ENCODE results near the gene ANO2.

The ANO2 gene

GRCh38 chr12:5524769-5525436, 420.2 kb downstream of the ANO2 start:
- no peak for DNase-seq

DNA sequence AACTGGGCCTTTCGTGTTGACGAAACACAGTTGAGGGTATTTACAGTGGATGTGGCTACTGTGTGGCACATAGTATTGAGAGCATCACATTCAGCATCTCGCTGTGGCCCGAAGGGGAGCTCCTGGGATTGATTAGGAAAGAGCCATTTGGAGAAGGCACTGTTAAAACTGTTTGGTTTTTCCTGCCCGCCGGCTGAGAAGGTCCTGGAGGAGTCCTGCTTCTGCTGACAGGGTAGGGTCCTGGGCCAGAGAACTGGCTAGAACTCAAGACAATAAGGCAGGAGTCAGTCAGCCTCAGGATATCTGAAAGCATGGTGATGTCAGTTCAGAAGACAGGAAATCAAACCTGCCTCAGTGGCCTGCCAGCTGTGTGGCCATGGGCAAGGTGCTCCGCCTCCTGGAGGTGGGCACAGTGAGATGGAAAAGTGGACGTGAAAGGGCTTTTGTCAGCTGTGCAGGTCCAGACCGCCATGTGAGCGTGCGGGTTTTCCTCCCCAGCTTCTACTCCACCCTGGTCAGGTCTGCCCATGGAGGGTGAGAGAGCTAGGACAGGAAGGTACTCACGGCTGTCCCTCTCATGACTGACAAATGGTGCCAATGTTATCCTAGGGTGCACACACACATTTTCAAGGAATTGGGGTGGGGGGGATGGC, 420.8 kb downstream of the ANO2 start:
- DNase-seq = no peak

DNA sequence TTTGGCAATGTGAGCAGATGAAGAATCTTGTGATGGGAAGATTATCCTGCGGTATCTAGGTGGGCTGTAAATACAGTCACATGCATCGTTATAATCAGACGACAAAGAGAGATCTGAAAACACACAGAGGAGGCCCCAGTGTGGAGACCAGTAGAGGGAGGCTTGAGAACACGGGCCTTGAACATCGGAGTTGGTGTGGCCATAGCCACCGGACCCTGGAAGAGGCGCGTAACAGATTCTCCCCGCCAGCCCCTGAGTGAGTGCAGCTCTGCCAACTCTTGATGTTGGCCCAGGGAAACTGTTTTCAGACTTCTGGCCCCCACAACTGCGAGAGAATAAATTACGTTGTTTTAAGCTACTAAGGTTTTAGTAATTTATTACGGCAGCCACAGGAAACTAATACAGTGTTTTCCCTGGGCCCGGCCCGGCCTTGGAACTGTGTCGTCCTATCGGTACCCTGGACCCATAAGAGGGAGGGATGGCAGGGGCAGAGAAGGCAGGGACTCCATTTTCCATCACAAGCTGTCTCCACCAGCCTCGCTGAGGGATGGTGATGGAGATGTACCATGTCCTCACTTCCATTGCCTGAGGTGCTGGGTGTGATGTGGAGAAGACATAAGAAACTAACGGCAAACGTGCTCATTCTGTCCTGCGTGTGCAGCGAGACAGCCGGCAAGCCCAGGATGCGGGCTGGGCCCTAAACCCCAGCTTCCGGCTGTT, 421.5 kb downstream of the ANO2 start:
- DNase-seq = no peak

DNA sequence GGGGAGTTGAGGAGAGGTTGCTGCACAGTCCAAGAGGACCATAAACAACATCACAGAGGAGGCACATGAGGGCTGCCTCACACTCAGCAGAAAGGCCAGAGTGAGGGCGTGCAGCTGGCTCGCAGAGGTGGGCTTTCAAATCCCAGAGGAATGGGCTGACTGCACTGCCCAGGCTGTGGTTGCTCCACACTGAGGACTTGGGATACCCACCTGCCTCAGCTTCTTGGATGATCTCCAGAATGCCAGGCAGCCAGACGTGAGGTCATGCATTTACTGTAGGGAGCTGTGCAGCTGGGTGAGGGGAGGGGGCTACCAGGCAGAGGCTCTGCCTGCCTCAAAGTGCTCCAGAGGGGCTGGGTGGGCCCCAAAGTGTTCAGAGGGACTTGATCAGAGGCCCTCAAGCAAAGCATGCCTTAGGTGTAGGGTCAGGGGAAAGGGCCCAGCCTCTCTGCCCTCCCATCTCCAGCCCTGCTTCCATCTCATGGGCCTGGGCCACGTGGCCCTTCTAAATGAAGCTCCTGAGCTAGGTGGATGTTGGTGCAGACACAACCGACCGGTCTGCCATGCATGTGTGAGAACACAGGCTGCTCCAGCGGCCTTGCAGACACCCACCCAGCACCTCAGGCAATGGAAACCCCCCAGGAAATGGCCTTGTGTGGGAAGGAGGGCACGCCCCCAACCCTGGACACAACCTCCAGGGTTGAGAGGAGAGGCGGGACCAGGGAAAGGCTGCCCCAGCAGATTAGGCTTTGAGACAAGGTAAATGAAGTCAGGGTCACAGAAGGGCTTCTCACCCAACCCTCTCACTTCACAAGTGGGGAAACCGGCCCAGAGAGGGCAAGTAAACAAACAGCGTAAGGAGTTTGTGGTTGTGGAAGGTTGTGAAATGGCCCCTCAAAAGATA, 422.4 kb downstream of the ANO2 start:
- no peak for DNase-seq

DNA sequence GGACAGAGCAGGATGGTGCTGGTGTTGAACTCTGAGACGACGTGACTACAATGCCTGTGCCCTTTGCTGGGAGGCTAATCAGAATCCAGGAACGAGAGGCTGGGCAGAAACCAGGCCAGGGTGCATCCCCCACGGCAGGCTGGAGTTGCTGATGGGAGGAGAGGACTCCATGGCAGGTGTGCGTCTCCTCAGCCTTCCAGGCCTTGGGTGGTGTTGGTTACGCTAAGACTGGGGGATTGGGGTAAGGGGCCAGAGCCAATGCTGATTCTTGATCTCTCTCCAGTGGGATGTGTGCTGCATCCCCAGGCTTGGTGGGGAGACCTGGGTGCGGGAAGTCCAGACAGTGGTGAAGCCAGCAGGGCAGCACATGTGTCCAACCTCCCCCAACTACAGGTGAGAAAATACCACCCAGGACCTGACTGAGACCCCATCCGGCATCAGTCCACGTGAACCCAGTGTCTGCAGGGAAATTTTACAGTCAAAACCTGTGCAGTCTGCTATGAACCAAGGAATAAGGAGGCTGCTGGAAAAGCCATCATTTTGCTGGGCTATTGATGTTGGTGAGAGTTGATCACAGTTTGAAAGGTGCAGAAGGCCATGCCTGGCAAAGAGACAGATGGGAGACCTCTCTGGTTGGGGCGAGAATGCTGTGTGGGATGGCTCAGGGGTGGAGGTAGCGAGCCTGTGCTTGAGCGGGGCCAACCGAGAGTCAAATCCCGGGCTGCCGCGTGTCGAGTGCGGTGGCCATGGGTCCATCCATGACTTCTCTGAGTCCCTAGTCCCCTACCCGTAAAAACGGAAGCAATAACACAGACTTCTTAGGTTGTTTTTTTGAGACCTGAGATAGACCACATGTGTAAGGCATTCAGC, 423.4 kb downstream of the ANO2 start:
- no peak for DNase-seq

DNA sequence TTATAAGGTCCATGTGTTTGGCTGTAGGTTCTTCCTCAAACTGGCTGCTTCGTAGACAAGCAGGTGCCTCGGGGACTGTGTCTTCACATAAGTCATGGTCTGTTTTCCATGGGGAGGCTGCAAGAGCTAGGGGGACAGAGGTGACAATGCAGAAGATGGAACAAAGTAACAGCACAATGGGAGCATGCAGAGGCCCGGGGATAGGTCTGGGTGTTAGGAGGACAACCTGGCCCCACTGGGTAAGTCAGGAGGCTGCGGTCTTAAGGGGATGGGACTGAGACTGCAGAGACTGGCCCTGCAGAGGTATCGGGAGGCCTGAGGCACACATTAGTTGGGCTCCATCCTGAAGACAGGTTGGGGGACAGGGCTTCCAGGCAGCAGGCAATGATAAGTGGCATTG, 424.2 kb downstream of the ANO2 start:
- DNase-seq = no peak

DNA sequence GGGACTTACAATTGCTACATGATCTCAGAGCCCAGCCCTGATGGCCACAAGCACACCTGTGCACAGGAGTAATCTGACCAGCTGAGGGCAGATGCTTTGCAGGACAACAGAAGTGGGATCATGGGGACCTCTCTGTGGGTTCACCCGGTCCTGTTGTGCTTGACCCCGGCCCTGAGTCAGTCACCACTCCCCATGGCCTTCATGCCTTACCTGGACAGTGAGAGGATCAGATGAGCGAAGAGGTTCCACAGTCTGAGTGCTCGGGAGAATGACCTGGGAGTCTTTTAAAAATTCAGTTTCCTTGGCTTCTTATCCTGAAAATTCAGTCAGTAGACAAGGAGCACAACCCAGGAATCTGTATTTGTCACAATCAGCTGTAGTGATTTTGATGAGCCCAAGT, 425.0 kb downstream of the ANO2 start:
- DNase-seq = no peak

GRCh38 chr12:5518584-5519365, 426.3 kb downstream of the ANO2 start:
- DNase-seq = no peak

- DNase-seq = no peak
These were observed 428.5 kb downstream of the ANO2 start for GRCh38 chr12:5516371-5517241.

DNA sequence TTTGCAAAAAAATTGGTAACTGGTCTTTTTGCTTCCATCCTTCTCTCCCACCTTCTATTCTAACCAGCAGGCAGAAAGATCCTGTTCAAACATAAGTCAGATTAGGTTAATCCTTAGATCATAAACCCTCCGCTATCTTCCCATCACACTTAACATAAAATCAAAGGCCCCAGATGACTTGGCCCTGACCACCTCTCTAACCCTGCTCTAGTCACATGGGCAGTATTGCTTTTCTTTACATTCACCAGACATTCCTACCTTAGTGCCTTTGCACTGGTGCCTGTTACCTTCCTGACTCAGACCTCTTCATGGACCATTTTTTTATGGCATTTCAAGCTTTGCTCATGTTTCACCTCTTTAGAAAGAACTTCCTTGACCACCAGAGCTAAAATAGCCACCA, 429.6 kb downstream of the ANO2 start:
- no peak for DNase-seq

DNA sequence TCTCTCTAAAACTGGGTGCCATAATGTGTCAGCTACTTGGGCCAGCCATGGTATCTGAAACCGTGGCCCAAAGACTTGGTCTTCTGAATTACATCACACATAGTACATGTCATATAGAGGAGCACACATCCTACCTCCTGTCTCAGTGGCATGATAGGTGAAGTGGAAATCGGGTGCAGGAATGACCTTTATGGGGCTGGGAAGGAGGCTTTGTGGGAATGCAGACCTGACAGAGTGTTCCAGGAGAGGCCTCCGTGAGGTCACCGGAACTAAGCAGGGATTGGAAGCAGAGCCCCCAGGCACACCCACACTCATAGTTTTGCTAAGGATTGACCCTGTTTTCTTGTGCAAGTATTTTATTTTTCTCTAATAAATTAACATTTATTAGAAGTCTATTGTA, 430.5 kb downstream of the ANO2 start:
- DNase-seq = no peak

DNA sequence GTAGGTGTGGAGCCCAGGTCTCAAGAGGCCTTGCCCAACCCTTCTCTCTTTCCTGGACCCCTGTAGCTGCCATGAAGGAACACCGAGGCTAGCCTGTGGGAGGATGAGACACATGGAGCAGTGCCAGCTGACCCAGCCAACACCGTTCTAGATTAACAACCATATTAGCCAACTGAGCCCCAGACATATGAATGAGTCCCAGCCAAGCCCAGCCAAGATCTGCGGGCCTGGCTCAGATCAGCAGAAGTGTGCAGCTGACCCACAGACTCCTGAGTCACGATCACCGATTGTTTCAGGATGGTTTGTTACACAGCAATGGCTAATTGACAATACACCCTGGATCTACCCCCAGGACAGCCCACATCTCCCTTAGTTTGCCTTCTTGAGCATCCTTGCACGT, 431.0 kb downstream of the ANO2 start:
- no peak for DNase-seq

DNA sequence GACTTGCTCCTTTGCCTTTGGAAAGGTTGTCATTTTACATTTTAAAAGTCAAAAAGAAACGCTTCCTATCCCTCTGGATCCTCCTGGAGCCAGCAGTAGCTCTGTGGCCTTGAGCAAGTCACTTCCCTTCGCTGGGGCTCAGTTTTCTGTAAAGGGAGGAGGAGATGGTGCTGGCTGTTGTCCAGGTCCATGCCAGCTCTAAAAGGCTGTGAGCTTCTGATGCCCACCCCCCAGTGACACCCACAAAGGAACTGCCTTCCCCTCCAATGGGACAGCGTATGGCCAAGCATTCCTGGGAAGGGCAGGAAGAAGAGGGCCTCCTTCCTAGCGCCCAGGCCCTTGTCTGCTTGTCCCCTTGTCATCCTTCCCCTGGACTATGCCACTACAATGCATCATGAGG, 431.7 kb downstream of the ANO2 start:
- DNase-seq = no peak
